HG03378 (cell line): ENCODE data around the gene PHF5A.
"Not testable (repeated sequence)": the region's sequence is repeated elsewhere in the genome, so short reads cannot be mapped to it uniquely, and the experiment has no call there.

Experiments used
- ATAC-seq: cut with Tn5 transposase; IDR thresholded peaks from one replicate; pipeline ENCODE4 v1.9.1; 2021; ENCODE audit warnings: mild to moderate bottlenecking, moderate library complexity; ENCODE audit not compliant: unreplicated experiment

The PHF5A gene

GRCh38 chr22:41447435-41448188 lies 20.9 kb downstream of the PHF5A start:
- no peak for ATAC-seq

- peak; percentile 36 for ATAC-seq
Observed at GRCh38 chr22:41446639-41447434, 21.7 kb downstream of the PHF5A start, which contains the start of gene TOB2. Gene TOB2, minus strand, starts transcription at chr22:41446801. Its CDS starts 9,456 bp downstream, at chr22:41437345.

GRCh38 chr22:41446057-41446501 lies 22.4 kb downstream of the PHF5A start:
- ATAC-seq: no peak

GRCh38 chr22:41445129-41446056 lies 23.1 kb downstream of the PHF5A start:
- no peak for ATAC-seq

- peak; percentile 56 for ATAC-seq
Observed at GRCh38 chr22:41444360-41445128, 23.9 kb downstream of the PHF5A start.

GRCh38 chr22:41442240-41442792 lies 26.2 kb downstream of the PHF5A start:
- ATAC-seq: no peak

GRCh38 chr22:41440511-41440910 lies 28.0 kb downstream of the PHF5A start:
- not testable (repeated sequence) for ATAC-seq

- no peak for ATAC-seq
Observed at GRCh38 chr22:41437198-41437597, 31.3 kb downstream of the PHF5A start.

- no peak for ATAC-seq
Observed at GRCh38 chr22:41436322-41437113, 32.0 kb downstream of the PHF5A start.

- no peak for ATAC-seq
Observed at GRCh38 chr22:41435560-41435959, 32.9 kb downstream of the PHF5A start.

- not testable (repeated sequence) for ATAC-seq
Observed at GRCh38 chr22:41434361-41435003, 34.0 kb downstream of the PHF5A start.

GRCh38 chr22:41433480-41433879 lies 35.0 kb downstream of the PHF5A start:
- not testable (repeated sequence) for ATAC-seq

GRCh38 chr22:41431656-41432055 lies 36.8 kb downstream of the PHF5A start:
- ATAC-seq: no peak

GRCh38 chr22:41429951-41430332 lies 38.5 kb downstream of the PHF5A start:
- ATAC-seq: no peak

GRCh38 chr22:41429232-41429950 lies 39.1 kb downstream of the PHF5A start:
- no peak for ATAC-seq

GRCh38 chr22:41425660-41426365 lies 42.7 kb downstream of the PHF5A start:
- ATAC-seq: no peak

- ATAC-seq: no peak
Observed at GRCh38 chr22:41418717-41419116, 49.8 kb downstream of the PHF5A start.
